ENCODE results near the gene GUCA2B.

The GUCA2B gene

DNA sequence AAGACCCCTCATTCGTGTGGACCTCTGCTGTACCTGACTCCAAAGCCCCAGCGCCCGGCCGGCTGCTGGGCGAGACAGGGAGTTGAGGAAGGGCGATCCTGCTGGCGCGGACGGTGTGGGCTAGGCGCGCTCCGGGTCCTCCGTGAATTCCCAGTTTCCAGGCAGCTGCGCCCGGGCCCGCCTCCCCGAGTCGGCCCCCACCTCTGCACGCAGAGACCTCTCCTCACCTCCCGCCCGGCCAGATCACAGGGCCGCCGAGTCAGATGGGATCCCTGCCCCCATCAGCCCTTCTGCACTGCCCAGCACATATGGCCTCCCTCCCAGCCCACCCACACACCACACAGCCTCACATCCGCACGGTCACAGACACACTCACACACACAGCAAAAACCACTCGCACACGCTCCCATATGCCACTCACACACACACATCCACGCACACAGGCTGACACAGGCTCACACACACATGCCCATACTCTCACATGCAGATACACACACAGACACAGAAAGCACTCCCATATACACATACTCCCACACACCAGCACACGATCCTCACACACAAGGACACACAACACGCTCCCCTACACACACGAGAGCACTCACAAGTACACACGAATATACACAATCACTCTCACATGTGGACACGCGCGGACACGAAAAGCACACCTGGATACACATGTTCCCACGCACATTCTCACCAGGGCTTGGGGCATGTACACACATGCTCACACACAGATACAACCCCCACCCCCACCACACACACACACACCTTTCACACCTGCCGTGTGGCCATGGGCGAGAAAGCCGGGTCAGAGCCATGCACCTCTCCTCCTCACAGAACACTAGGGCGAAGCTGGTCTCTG is 7.2 kb upstream of the GUCA2B start:
- H3K27me3 ChIP-seq (ENCODE audit: insufficient read depth, poor library complexity, severe bottlenecking): peaks cover 4% of the 10 kb centered on the region
- H3K27ac ChIP-seq (replicated peaks): no peak overlapping the region
- DNase-seq (ENCODE audit: low read depth in 1 of 2, low spot score in 1 of 2): no peak
- no peak overlapping the region for H3K4me3 ChIP-seq (replicated peaks; ENCODE audit: insufficient read depth, low read length)
- TF ChIP-seq, protein P1, sequence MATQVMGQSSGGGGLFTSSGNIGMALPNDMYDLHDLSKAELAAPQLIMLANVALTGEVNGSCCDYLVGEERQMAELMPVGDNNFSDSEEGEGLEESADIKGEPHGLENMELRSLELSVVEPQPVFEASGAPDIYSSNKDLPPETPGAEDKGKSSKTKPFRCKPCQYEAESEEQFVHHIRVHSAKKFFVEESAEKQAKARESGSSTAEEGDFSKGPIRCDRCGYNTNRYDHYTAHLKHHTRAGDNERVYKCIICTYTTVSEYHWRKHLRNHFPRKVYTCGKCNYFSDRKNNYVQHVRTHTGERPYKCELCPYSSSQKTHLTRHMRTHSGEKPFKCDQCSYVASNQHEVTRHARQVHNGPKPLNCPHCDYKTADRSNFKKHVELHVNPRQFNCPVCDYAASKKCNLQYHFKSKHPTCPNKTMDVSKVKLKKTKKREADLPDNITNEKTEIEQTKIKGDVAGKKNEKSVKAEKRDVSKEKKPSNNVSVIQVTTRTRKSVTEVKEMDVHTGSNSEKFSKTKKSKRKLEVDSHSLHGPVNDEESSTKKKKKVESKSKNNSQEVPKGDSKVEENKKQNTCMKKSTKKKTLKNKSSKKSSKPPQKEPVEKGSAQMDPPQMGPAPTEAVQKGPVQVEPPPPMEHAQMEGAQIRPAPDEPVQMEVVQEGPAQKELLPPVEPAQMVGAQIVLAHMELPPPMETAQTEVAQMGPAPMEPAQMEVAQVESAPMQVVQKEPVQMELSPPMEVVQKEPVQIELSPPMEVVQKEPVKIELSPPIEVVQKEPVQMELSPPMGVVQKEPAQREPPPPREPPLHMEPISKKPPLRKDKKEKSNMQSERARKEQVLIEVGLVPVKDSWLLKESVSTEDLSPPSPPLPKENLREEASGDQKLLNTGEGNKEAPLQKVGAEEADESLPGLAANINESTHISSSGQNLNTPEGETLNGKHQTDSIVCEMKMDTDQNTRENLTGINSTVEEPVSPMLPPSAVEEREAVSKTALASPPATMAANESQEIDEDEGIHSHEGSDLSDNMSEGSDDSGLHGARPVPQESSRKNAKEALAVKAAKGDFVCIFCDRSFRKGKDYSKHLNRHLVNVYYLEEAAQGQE (IDR thresholded peaks at IDR 0.05; ENCODE audit: insufficient replicate concordance, low read depth): no peak
- no peak for TF ChIP-seq GABPA (IDR thresholded peaks at IDR 0.05; ENCODE audit: low read depth)
- TF ChIP-seq CTCF (IDR thresholded peaks at IDR 0.05; ENCODE audit: insufficient read depth, low read length): no peak
- no peak for TF ChIP-seq SPI1 (IDR thresholded peaks at IDR 0.05; ENCODE audit: borderline replicate concordance, low read depth)
- no peak for TF ChIP-seq POLR2AphosphoS5 (IDR thresholded peaks at IDR 0.05; ENCODE audit: low read depth)

DNA sequence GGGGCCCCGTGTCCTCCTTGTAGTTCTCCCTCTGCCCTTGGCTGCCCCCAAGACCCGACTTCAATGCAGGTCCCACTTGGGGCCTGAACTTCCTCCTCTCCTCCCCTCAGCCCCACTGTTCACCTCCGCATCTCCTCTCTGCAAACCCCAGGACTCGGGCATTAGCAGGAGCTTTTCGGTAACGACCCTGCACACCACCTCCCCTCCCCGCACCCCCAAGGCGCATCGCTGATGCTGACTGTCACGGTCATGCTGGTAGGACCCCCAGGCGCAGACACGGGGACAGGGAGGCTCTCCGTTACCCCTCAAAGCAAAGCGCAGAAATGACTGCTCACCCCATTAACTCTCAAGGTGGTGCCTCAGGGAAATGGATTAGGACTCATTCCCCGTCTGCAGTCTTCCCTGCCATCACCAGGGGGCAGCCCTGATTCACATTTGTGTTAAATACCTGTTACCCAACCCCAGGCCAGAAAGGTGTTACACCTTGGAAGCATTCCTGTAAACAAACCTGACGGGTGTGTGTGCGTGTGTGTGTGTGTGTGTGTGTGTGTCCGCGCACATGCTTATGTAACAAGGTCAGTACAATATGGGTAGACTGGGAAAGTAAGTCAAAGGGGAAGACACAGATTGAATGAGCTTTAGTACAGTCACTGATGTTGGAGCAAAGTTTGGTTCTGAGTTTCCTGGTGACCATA is 6.4 kb upstream of the GUCA2B start:
- H3K4me3 ChIP-seq (replicated peaks; ENCODE audit: insufficient read depth, low read length): no peak overlapping the region
- peaks cover 4% of the 10 kb centered on the region for H3K27me3 ChIP-seq (ENCODE audit: insufficient read depth, poor library complexity, severe bottlenecking)
- H3K27ac ChIP-seq (replicated peaks): no peak overlapping the region
- peak in 1 of 2 experiments; percentile 72 for DNase-seq (ENCODE audit: low read depth in 1 of 2, low spot score in 1 of 2)
- TF ChIP-seq CTCF (IDR thresholded peaks at IDR 0.05; ENCODE audit: insufficient read depth, low read length) (peak; percentile 92), GABPA (IDR thresholded peaks at IDR 0.05; ENCODE audit: low read depth) (no peak)

- peaks cover 4% of the 10 kb centered on the region for H3K27me3 ChIP-seq (ENCODE audit: insufficient read depth, poor library complexity, severe bottlenecking)
- TF ChIP-seq, protein P1 (IDR thresholded peaks at IDR 0.05; ENCODE audit: insufficient replicate concordance, low read depth): no peak
- TF ChIP-seq SPI1 (IDR thresholded peaks at IDR 0.05; ENCODE audit: borderline replicate concordance, low read depth) (no peak), GABPA (IDR thresholded peaks at IDR 0.05; ENCODE audit: low read depth) (no peak), POLR2AphosphoS5 (IDR thresholded peaks at IDR 0.05; ENCODE audit: low read depth) (no peak), CTCF (IDR thresholded peaks at IDR 0.05; ENCODE audit: insufficient read depth, low read length) (no peak)
- DNase-seq (ENCODE audit: low read depth in 1 of 2, low spot score in 1 of 2): no peak
- no peak overlapping the region for H3K4me3 ChIP-seq (replicated peaks; ENCODE audit: insufficient read depth, low read length)
- no peak overlapping the region for H3K27ac ChIP-seq (replicated peaks)
Measured at GRCh38 chr1:42148166-42148565, 5.0 kb upstream of the GUCA2B start.
